GM23338 (cell line): ENCODE data around the gene KIAA0753. TPM values are rescaled to one million over a fixed set of nuclear protein-coding genes. Genes with fewer than 3 reads are reported as not detected.

Experiments used
- ATAC-seq: fragments of 200-7000 bp; cut with Tn5 transposase; 3 replicates; pipeline ENCODE4 v1.9.1; 2020
- DNase-seq: peaks from one replicate; pipeline ENCODE4 v3.0.0-alpha.2; 2015; ENCODE audit warnings: low spot score
- H2AFZ ChIP-seq: fragments of 200-600 bp; sonication (generic); 2 replicates; pipeline ENCODE4 v1.8.0; 2016; ENCODE audit warnings: antibody characterized with exemption, mild to moderate bottlenecking, moderate library complexity
- H3F3A ChIP-seq: fragments of 200-600 bp; sonication (generic); replicated peaks from 2 replicates; pipeline ENCODE4 v1.8.0; 2017; ENCODE audit warnings: antibody characterized with exemption, mixed run types, low read depth
- H3K27ac ChIP-seq: fragments of 200-600 bp; sonication (generic); 2 replicates; pipeline ENCODE4 v1.6.1; 2016; ENCODE audit warnings: low read depth
- H3K27me3 ChIP-seq: fragments of 200-600 bp; sonication (generic); 2 replicates; pipeline ENCODE4 v1.8.0; 2016; ENCODE audit warnings: mild to moderate bottlenecking, mixed run types, moderate library complexity; ENCODE audit not compliant: insufficient read depth
- H3K36me3 ChIP-seq: fragments of 200-600 bp; sonication (generic); 2 replicates; pipeline ENCODE4 v1.8.0; 2016; ENCODE audit warnings: mild to moderate bottlenecking; ENCODE audit not compliant: insufficient read depth
- H3K4me1 ChIP-seq: fragments of 200-600 bp; sonication (generic); 2 replicates; pipeline ENCODE4 v1.8.0; 2016; ENCODE audit warnings: mild to moderate bottlenecking, moderate library complexity; ENCODE audit not compliant: insufficient read depth
- H3K4me2 ChIP-seq: fragments of 200-600 bp; sonication (generic); 2 replicates; pipeline ENCODE4 v1.7.1; 2017; ENCODE audit warnings: mixed run types
- H3K4me3 ChIP-seq: fragments of 200-600 bp; sonication (generic); 2 replicates; pipeline ENCODE4 v1.6.1; 2016; ENCODE audit warnings: mixed run types
- H3K79me2 ChIP-seq: fragments of 200-600 bp; sonication (generic); replicated peaks from 2 replicates; pipeline ENCODE4 v1.8.0; 2017; ENCODE audit warnings: mild to moderate bottlenecking; ENCODE audit not compliant: insufficient read depth
- H3K9me2 ChIP-seq: fragments of 200-600 bp; sonication (generic); 2 replicates; pipeline ENCODE4 v1.8.0; 2017; ENCODE audit not compliant: insufficient read depth
- H4K20me1 ChIP-seq: fragments of 200-600 bp; sonication (generic); replicated peaks from 2 replicates; pipeline ENCODE4 v1.8.0; 2017; ENCODE audit warnings: mild to moderate bottlenecking; ENCODE audit not compliant: insufficient read depth
- H3K27ac Mint-ChIP-seq: 2 replicates; pipeline ENCODE4 v1.8.0; 2020; ENCODE audit warnings: inconsistent platforms, mild to moderate bottlenecking, moderate library complexity, mixed read lengths
- H3K27me3 Mint-ChIP-seq: 3 replicates; pipeline ENCODE4 v1.8.0; 2022; ENCODE audit warnings: low read depth, mild to moderate bottlenecking, moderate library complexity, mixed read lengths, inconsistent platforms; ENCODE audit not compliant: insufficient read depth, poor library complexity
- H3K36me3 Mint-ChIP-seq: 3 replicates; pipeline ENCODE4 v1.8.0; 2021; ENCODE audit warnings: low read depth, mild to moderate bottlenecking, inconsistent platforms, moderate library complexity, mixed read lengths
- H3K4me1 Mint-ChIP-seq: 3 replicates; pipeline ENCODE4 v1.8.0; 2020; ENCODE audit warnings: mild to moderate bottlenecking, inconsistent platforms, mixed read lengths
- H3K4me3 Mint-ChIP-seq: 3 replicates; pipeline ENCODE4 v1.8.0; 2021; ENCODE audit warnings: moderate library complexity, mild to moderate bottlenecking, inconsistent platforms, mixed read lengths
- H3K9me3 Mint-ChIP-seq: 3 replicates; pipeline ENCODE4 v1.8.0; 2020; ENCODE audit warnings: moderate library complexity, mild to moderate bottlenecking, inconsistent platforms, mixed read lengths
- CREB1 ChIP-seq: fragments of 250-450 bp; sonication (Bioruptor Pico); IDR thresholded peaks from 2 replicates; pipeline ENCODE4 v1.5.0; 2020; ENCODE audit warnings: low read depth, mild to moderate bottlenecking, moderate library complexity
- EZH2 ChIP-seq: fragments of 200-600 bp; sonication (generic); IDR thresholded peaks from one replicate; pipeline ENCODE4 v1.8.0; 2017; ENCODE audit warnings: antibody characterized with exemption, mild to moderate bottlenecking, low read depth; ENCODE audit not compliant: unreplicated experiment
- EZH2phosphoT487 ChIP-seq: fragments of 200-600 bp; sonication (generic); IDR thresholded peaks from one replicate; pipeline ENCODE4 v1.8.1; 2018; ENCODE audit warnings: antibody characterized with exemption; ENCODE audit not compliant: unreplicated experiment
- JUNB ChIP-seq: IDR thresholded peaks from one replicate; pipeline ENCODE4 v1.6.1; 2016; ENCODE audit warnings: antibody characterized with exemption; ENCODE audit not compliant: unreplicated experiment
- NANOG ChIP-seq: IDR thresholded peaks from 2 replicates; pipeline ENCODE4 v1.6.1; 2016; ENCODE audit warnings: antibody characterized with exemption, borderline replicate concordance
- POLR2AphosphoS5 ChIP-seq: IDR thresholded peaks from 2 replicates; pipeline ENCODE4 v1.6.1; 2016; ENCODE audit warnings: antibody characterized with exemption, low read depth
- STAT1 ChIP-seq: IDR thresholded peaks from one replicate; pipeline ENCODE4 v1.6.1; 2016; ENCODE audit warnings: antibody characterized with exemption; ENCODE audit not compliant: unreplicated experiment
- ZNF114 ChIP-seq: fragments of 250-450 bp; sonication (Bioruptor Pico); IDR thresholded peaks from 2 replicates; pipeline ENCODE4 v1.5.0; 2020; ENCODE audit warnings: mild to moderate bottlenecking, moderate library complexity
- ZNF331 ChIP-seq: fragments of 250-450 bp; sonication (Bioruptor Pico); IDR thresholded peaks from 2 replicates; pipeline ENCODE4 v1.5.0; 2020; ENCODE audit warnings: low read depth, mild to moderate bottlenecking, moderate library complexity
- polyA plus RNA-seq: library from polyadenylated mRNA; unstranded; fragments of >200 nt; fragmentation: Nextera tagmentation; extraction: Ambion mirVana; gene quantifications from 2 replicates; pipeline ENCODE4 v1.2.1, GENCODE V29; 2016
- total RNA-seq: library from RNA; depleted of rRNA; stranded (reverse); fragments of >200 nt; shearing (Covaris generic); gene quantifications from 2 replicates; pipeline ENCODE4 v1.2.3, GENCODE V29; 2014
- TF ChIP-seq, protein P1 (sequence below): fragments of 250-450 bp; sonication (Bioruptor Pico); IDR thresholded peaks from 2 replicates; pipeline ENCODE4 v1.5.0; 2020; ENCODE audit warnings: mild to moderate bottlenecking, moderate library complexity
- TF ChIP-seq, protein P2 (sequence below), 2 experiments: fragments of 200-600 bp in 1 of 2; sonication (generic) in 1 of 2; conservative IDR thresholded peaks; 2 replicates each; pipeline versions ENCODE4 v1.5.1 to v1.6.1; 2016 to 2017; ENCODE audit warnings: antibody characterized with exemption in 2 of 2, low read depth in 2 of 2, mild to moderate bottlenecking in 2 of 2, moderate library complexity in 1 of 2
- TF ChIP-seq, protein P3 (sequence below): IDR thresholded peaks from one replicate; pipeline ENCODE4 v1.6.1; 2018; ENCODE audit warnings: antibody characterized with exemption; ENCODE audit not compliant: unreplicated experiment
- TF ChIP-seq, protein P4 (sequence below): IDR thresholded peaks from 2 replicates; pipeline ENCODE4 v1.6.1; 2016; ENCODE audit warnings: antibody characterized with exemption

The KIAA0753 gene
- total and polyA plus RNA-seq, 2 experiments from 2014 or later: 6.0 to 27.8 TPM

DNA sequence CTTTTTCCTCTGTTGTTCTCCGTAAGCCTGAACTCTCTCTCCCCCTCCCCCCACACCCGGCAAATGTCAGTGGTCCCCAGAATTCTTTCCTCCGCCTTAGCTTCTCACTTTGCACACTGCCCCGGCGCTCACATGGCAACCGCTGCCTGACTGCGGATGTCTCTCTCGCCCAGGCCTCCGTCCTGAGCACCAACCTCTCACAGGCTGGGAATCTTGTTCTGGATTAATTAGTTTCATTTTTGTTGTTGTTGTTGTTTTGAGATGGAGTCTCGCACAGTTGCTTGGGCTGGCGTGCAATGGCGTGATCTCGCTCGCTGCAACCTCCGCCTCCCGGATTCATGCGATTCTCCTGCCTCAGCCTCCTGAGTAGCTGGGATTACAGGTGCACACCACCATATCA is 27.7 kb upstream of the KIAA0753 start:
- peaks cover 8% of the 10 kb centered on the region; the same call in 2 of the 3 replicates for H3K4me1 Mint-ChIP-seq
- no peaks in the 10 kb centered on the region for H3K9me2 ChIP-seq
- H3K4me1 ChIP-seq: no peaks in the 10 kb centered on the region
- no peaks in the 10 kb centered on the region for H3K79me2 ChIP-seq
- H3K27ac ChIP-seq: no peak overlapping the region
- ATAC-seq: no peak
- no peaks in the 10 kb centered on the region for H3K9me3 Mint-ChIP-seq
- H3K4me3 Mint-ChIP-seq: no peak overlapping the region
- TF ChIP-seq ZNF331 (CRISPR knock-in tag) (no peak), ZNF114 (CRISPR knock-in tag) (no peak), JUNB (no peak), NANOG (no peak), STAT1 (no peak), EZH2 (no peak), POLR2AphosphoS5 (no peak), EZH2phosphoT487 (no peak), CREB1 (CRISPR knock-in tag) (no peak)
- TF ChIP-seq, protein P1, sequence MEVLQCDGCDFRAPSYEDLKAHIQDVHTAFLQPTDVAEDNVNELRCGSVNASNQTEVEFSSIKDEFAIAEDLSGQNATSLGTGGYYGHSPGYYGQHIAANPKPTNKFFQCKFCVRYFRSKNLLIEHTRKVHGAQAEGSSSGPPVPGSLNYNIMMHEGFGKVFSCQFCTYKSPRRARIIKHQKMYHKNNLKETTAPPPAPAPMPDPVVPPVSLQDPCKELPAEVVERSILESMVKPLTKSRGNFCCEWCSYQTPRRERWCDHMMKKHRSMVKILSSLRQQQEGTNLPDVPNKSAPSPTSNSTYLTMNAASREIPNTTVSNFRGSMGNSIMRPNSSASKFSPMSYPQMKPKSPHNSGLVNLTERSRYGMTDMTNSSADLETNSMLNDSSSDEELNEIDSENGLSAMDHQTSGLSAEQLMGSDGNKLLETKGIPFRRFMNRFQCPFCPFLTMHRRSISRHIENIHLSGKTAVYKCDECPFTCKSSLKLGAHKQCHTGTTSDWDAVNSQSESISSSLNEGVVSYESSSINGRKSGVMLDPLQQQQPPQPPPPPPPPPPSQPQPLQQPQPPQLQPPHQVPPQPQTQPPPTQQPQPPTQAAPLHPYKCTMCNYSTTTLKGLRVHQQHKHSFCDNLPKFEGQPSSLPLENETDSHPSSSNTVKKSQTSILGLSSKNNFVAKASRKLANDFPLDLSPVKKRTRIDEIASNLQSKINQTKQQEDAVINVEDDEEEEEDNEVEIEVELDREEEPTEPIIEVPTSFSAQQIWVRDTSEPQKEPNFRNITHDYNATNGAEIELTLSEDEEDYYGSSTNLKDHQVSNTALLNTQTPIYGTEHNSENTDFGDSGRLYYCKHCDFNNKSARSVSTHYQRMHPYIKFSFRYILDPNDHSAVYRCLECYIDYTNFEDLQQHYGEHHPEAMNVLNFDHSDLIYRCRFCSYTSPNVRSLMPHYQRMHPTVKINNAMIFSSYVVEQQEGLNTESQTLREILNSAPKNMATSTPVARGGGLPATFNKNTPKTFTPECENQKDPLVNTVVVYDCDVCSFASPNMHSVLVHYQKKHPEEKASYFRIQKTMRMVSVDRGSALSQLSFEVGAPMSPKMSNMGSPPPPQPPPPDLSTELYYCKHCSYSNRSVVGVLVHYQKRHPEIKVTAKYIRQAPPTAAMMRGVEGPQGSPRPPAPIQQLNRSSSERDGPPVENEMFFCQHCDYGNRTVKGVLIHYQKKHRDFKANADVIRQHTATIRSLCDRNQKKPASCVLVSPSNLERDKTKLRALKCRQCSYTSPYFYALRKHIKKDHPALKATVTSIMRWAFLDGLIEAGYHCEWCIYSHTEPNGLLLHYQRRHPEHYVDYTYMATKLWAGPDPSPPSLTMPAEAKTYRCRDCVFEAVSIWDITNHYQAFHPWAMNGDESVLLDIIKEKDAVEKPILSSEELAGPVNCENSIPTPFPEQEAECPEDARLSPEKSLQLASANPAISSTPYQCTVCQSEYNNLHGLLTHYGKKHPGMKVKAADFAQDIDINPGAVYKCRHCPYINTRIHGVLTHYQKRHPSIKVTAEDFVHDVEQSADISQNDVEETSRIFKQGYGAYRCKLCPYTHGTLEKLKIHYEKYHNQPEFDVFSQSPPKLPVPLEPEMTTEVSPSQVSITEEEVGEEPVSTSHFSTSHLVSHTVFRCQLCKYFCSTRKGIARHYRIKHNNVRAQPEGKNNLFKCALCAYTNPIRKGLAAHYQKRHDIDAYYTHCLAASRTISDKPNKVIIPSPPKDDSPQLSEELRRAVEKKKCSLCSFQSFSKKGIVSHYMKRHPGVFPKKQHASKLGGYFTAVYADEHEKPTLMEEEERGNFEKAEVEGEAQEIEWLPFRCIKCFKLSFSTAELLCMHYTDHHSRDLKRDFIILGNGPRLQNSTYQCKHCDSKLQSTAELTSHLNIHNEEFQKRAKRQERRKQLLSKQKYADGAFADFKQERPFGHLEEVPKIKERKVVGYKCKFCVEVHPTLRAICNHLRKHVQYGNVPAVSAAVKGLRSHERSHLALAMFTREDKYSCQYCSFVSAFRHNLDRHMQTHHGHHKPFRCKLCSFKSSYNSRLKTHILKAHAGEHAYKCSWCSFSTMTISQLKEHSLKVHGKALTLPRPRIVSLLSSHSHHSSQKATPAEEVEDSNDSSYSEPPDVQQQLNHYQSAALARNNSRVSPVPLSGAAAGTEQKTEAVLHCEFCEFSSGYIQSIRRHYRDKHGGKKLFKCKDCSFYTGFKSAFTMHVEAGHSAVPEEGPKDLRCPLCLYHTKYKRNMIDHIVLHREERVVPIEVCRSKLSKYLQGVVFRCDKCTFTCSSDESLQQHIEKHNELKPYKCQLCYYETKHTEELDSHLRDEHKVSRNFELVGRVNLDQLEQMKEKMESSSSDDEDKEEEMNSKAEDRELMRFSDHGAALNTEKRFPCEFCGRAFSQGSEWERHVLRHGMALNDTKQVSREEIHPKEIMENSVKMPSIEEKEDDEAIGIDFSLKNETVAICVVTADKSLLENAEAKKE (CRISPR knock-in tag): no peak
- TF ChIP-seq, protein P2, sequence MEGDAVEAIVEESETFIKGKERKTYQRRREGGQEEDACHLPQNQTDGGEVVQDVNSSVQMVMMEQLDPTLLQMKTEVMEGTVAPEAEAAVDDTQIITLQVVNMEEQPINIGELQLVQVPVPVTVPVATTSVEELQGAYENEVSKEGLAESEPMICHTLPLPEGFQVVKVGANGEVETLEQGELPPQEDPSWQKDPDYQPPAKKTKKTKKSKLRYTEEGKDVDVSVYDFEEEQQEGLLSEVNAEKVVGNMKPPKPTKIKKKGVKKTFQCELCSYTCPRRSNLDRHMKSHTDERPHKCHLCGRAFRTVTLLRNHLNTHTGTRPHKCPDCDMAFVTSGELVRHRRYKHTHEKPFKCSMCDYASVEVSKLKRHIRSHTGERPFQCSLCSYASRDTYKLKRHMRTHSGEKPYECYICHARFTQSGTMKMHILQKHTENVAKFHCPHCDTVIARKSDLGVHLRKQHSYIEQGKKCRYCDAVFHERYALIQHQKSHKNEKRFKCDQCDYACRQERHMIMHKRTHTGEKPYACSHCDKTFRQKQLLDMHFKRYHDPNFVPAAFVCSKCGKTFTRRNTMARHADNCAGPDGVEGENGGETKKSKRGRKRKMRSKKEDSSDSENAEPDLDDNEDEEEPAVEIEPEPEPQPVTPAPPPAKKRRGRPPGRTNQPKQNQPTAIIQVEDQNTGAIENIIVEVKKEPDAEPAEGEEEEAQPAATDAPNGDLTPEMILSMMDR (conservative IDR thresholded peaks at IDR 0.05; ENCODE audit: low read depth in 2 of 2): no peak
- TF ChIP-seq, protein P3, sequence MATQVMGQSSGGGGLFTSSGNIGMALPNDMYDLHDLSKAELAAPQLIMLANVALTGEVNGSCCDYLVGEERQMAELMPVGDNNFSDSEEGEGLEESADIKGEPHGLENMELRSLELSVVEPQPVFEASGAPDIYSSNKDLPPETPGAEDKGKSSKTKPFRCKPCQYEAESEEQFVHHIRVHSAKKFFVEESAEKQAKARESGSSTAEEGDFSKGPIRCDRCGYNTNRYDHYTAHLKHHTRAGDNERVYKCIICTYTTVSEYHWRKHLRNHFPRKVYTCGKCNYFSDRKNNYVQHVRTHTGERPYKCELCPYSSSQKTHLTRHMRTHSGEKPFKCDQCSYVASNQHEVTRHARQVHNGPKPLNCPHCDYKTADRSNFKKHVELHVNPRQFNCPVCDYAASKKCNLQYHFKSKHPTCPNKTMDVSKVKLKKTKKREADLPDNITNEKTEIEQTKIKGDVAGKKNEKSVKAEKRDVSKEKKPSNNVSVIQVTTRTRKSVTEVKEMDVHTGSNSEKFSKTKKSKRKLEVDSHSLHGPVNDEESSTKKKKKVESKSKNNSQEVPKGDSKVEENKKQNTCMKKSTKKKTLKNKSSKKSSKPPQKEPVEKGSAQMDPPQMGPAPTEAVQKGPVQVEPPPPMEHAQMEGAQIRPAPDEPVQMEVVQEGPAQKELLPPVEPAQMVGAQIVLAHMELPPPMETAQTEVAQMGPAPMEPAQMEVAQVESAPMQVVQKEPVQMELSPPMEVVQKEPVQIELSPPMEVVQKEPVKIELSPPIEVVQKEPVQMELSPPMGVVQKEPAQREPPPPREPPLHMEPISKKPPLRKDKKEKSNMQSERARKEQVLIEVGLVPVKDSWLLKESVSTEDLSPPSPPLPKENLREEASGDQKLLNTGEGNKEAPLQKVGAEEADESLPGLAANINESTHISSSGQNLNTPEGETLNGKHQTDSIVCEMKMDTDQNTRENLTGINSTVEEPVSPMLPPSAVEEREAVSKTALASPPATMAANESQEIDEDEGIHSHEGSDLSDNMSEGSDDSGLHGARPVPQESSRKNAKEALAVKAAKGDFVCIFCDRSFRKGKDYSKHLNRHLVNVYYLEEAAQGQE: no peak
- TF ChIP-seq, protein P4, sequence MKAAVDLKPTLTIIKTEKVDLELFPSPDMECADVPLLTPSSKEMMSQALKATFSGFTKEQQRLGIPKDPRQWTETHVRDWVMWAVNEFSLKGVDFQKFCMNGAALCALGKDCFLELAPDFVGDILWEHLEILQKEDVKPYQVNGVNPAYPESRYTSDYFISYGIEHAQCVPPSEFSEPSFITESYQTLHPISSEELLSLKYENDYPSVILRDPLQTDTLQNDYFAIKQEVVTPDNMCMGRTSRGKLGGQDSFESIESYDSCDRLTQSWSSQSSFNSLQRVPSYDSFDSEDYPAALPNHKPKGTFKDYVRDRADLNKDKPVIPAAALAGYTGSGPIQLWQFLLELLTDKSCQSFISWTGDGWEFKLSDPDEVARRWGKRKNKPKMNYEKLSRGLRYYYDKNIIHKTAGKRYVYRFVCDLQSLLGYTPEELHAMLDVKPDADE: no peak
- no peak overlapping the region for H3K27ac Mint-ChIP-seq
- H3K36me3 ChIP-seq: no peaks in the 10 kb centered on the region
- no peaks in the 10 kb centered on the region for H3F3A ChIP-seq
- H3K27me3 Mint-ChIP-seq: peaks cover 16% of the 10 kb centered on the region
- no peak overlapping the region for H3K4me3 ChIP-seq
- DNase-seq: no peak
- H3K27me3 ChIP-seq: peaks cover 13% of the 10 kb centered on the region
- H3K36me3 Mint-ChIP-seq: no peaks in the 10 kb centered on the region
- peaks cover 7% of the 10 kb centered on the region; the same call in 1 of the 2 replicates for H4K20me1 ChIP-seq
- H3K4me2 ChIP-seq: no peak overlapping the region
- no peak overlapping the region for H2AFZ ChIP-seq
